Esophagus muscularis mucosa (tissue), 4 donors: ENCODE data around the gene PANK3.

ENCODE experiments used
- CTCF ChIP-seq, 3 experiments: fragments of 200-600 bp in 2 of 3; fragments of 450-650 bp in 1 of 3; sonication (generic) in 2 of 3; IDR thresholded peaks; one replicate each; pipeline ENCODE4 v1.5.1; 2017 to 2019; ENCODE audit warnings: antibody characterized with exemption in 3 of 3, mild to moderate bottlenecking in 2 of 3, moderate library complexity in 1 of 3
- EP300 ChIP-seq: sonication (generic); formaldehyde crosslinking; IDR thresholded peaks from one replicate; pipeline ENCODE4 v1.6.1; 2017; ENCODE audit warnings: antibody characterized with exemption
- POLR2A ChIP-seq: fragments of 450-650 bp; IDR thresholded peaks from one replicate; pipeline ENCODE4 v1.6.1; 2017; ENCODE audit warnings: antibody characterized with exemption, moderate library complexity, mild to moderate bottlenecking, low read depth
- POLR2AphosphoS5 ChIP-seq, 2 donors: sonication (generic); formaldehyde crosslinking; IDR thresholded peaks; one replicate each; pipeline ENCODE4 v1.6.1; 2017; ENCODE audit warnings: antibody characterized with exemption in 2 of 2

- no peak for TF ChIP-seq POLR2A
- no peak for TF ChIP-seq CTCF (IDR thresholded peaks at IDR 0.05)
- TF ChIP-seq EP300 = no peak
- no peak for TF ChIP-seq POLR2AphosphoS5 (IDR thresholded peaks at IDR 0.05)
Measured at GRCh38 chr5:168578006-168578405, 1.2 kb downstream of the PANK3 start.
